ENCODE results near the gene MOB3B. TPM values are rescaled to one million over a fixed set of nuclear protein-coding genes. Genes with fewer than 3 reads are reported as not detected.

MOB3B gene
- total RNA-seq, 1 donor from 2014 or later = 3.8 TPM

DNA sequence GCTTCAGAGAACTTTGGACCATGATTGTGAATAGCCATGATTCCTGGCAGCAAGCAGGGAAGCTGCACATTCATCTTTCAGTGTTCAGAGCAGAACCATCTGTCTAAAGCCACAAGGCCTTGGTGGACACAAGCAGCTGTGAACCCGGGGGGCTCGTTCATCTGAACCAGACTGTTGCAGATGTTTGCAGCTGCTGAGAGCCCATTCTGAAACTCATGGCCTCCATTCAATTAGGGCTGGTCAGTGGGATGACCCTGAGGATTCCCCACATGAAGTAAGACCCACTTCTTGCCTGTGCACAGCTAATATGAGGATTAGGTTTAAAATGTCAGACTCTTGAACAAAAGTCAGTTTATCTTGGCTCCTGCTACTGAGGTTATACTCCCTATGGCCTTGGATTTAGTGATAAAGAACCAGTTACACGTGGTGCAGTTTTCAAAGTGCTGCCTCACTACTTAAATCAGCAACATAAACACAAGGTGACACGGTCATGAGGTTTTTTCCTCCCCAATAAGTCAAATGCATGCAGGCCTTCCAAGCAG lies 115.3 kb downstream of the MOB3B start:
- no peaks in the 10 kb centered on the region for H3K27me3 Mint-ChIP-seq (ENCODE audit: low read depth)
- peaks cover 5% of the 10 kb centered on the region for H3K36me3 Mint-ChIP-seq (ENCODE audit: low read depth)
- H3K4me1 Mint-ChIP-seq (ENCODE audit: low read depth) = peaks cover 15% of the 10 kb centered on the region
- TF ChIP-seq, protein P1, sequence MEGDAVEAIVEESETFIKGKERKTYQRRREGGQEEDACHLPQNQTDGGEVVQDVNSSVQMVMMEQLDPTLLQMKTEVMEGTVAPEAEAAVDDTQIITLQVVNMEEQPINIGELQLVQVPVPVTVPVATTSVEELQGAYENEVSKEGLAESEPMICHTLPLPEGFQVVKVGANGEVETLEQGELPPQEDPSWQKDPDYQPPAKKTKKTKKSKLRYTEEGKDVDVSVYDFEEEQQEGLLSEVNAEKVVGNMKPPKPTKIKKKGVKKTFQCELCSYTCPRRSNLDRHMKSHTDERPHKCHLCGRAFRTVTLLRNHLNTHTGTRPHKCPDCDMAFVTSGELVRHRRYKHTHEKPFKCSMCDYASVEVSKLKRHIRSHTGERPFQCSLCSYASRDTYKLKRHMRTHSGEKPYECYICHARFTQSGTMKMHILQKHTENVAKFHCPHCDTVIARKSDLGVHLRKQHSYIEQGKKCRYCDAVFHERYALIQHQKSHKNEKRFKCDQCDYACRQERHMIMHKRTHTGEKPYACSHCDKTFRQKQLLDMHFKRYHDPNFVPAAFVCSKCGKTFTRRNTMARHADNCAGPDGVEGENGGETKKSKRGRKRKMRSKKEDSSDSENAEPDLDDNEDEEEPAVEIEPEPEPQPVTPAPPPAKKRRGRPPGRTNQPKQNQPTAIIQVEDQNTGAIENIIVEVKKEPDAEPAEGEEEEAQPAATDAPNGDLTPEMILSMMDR (IDR thresholded peaks at IDR 0.05) = no peak
- DNase-seq (ENCODE audit: low spot score) = no peak
- H3K4me3 Mint-ChIP-seq (ENCODE audit: unreplicated experiment) = no peak overlapping the region
- H3K27ac Mint-ChIP-seq (ENCODE audit: unreplicated experiment) = no peak overlapping the region
- peaks cover 5% of the 10 kb centered on the region for H3K9me3 Mint-ChIP-seq (ENCODE audit: low read depth)

DNA sequence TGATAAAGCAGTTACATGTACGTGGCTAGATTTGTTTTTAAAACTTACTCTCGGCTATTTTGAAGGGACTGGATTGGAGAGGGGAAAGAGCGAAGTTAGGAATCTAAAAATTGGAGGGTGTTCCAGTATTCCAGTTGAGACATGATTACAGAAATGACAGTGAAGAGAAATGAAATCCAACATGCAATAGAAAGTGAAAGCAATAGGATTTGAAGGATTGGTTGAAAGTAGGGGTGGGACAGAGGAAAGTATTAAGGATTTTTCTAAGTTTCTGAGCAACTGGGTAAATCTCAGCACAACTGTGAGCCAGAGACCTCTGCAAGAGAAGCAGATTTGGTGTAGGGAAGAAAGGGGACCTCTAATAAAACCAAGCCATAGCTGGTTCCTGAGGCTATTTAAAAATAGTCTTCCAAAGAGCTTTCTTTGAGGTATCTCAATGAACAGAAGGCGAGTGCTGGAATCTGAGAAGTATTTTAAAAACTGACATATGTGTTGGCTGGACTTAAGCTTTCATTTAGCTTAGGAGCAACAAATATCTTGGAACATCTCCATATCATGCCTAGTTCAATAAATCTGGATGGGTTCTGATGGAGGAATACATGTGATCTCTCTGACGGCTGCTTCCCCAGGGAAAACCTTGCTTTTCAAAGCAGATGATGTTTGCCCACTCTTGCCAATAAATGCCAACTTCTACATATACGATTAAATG lies 115.9 kb downstream of the MOB3B start:
- Mint-ChIP-seq H3K27me3 (ENCODE audit: low read depth) (no peaks in the 10 kb centered on the region), H3K27ac (ENCODE audit: unreplicated experiment) (peak overlapping the region; percentile 41), H3K9me3 (ENCODE audit: low read depth) (no peaks in the 10 kb centered on the region), H3K4me3 (ENCODE audit: unreplicated experiment) (peak overlapping the region; percentile 46), H3K36me3 (ENCODE audit: low read depth) (no peaks in the 10 kb centered on the region), H3K4me1 (ENCODE audit: low read depth) (peaks cover 15% of the 10 kb centered on the region)
- TF ChIP-seq, protein P1 (IDR thresholded peaks at IDR 0.05) = no peak
- DNase-seq (ENCODE audit: low spot score) = no peak

DNA sequence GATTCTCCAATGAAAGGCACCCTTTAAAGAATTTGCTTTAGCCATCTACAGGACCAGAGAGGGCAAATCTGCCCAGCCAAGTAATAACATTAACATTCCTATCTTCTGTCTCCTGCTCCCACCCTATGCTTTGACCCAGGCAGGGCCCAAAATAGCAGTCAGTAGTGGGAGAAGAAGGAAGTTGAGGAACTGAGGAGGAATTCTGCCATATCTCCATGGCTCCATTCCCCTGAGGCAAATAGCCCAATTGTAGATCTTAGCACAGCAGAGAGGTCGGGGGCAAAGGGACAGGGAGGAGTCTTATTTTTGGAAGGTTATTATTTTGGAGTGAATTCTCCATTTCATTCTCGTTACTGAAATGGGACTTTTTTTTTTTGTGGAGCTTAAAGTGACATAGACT lies 116.7 kb downstream of the MOB3B start:
- no peaks in the 10 kb centered on the region for H3K36me3 Mint-ChIP-seq (ENCODE audit: low read depth)
- TF ChIP-seq, protein P1 (IDR thresholded peaks at IDR 0.05) = no peak
- H3K27ac Mint-ChIP-seq (ENCODE audit: unreplicated experiment) = peak overlapping the region; percentile 45
- peak overlapping the region; percentile 46 for H3K4me3 Mint-ChIP-seq (ENCODE audit: unreplicated experiment)
- H3K4me1 Mint-ChIP-seq (ENCODE audit: low read depth) = peaks cover 20% of the 10 kb centered on the region
- no peaks in the 10 kb centered on the region for H3K27me3 Mint-ChIP-seq (ENCODE audit: low read depth)
- no peak for DNase-seq (ENCODE audit: low spot score)
- H3K9me3 Mint-ChIP-seq (ENCODE audit: low read depth) = no peaks in the 10 kb centered on the region

DNA sequence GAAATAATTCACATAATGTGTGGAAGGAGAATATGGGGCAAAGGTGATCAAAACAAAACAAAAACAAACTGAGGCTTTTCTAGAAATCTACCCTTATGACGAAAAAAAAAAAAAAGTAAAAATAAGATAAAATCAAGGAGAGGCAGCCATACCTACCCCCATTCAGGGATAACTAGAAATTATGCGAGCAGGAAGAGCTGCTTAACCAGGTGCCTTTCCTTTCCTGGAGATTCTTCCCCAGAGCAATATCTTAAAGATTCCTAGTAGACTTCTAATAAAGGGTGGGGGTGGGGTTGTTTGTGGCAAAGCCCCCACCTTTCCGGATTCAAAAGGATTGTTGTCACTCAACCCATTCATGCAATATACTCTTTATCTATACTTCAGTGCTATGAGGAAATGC lies 117.5 kb downstream of the MOB3B start:
- Mint-ChIP-seq H3K4me3 (ENCODE audit: unreplicated experiment) (no peak overlapping the region), H3K36me3 (ENCODE audit: low read depth) (no peaks in the 10 kb centered on the region), H3K27me3 (ENCODE audit: low read depth) (no peaks in the 10 kb centered on the region), H3K27ac (ENCODE audit: unreplicated experiment) (no peak overlapping the region), H3K9me3 (ENCODE audit: low read depth) (no peaks in the 10 kb centered on the region), H3K4me1 (ENCODE audit: low read depth) (peaks cover 25% of the 10 kb centered on the region)
- TF ChIP-seq, protein P1 (IDR thresholded peaks at IDR 0.05) = no peak
- no peak for DNase-seq (ENCODE audit: low spot score)

DNA sequence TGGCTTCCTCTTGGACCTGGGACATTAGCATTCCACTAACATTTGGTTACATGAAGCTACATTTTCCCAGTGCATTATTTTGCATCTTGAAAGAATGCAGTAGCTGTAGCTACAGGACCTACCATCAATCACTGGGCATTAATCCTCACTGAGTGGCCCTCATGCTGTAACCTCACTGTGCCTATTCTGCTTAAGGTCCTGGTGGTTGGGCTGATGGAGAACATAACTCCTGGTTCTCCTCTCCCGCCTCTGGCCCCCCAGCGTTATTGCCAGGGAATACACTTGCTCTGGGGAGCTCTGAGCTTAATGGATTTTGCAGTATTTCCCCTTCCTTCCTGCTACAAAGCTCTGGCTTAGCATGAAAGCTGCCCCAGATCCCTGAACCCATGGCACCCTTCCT lies 121.1 kb downstream of the MOB3B start:
- TF ChIP-seq, protein P1 (IDR thresholded peaks at IDR 0.05) = no peak
- Mint-ChIP-seq H3K36me3 (ENCODE audit: low read depth) (no peaks in the 10 kb centered on the region), H3K4me1 (ENCODE audit: low read depth) (peaks cover 18% of the 10 kb centered on the region), H3K27ac (ENCODE audit: unreplicated experiment) (no peak overlapping the region), H3K4me3 (ENCODE audit: unreplicated experiment) (no peak overlapping the region), H3K9me3 (ENCODE audit: low read depth) (peaks cover 8% of the 10 kb centered on the region), H3K27me3 (ENCODE audit: low read depth) (no peaks in the 10 kb centered on the region)
- DNase-seq (ENCODE audit: low spot score) = no peak

Data from chondrocyte (in vitro differentiated cells).